ENCODE data around the gene SCN7A. TPM values are rescaled to one million over a fixed set of nuclear protein-coding genes. Genes with fewer than 3 reads are reported as not detected.

Gene SCN7A
- total RNA-seq (2022; extraction: Qiagen RNA extraction): not detected in 5 replicates

DNA sequence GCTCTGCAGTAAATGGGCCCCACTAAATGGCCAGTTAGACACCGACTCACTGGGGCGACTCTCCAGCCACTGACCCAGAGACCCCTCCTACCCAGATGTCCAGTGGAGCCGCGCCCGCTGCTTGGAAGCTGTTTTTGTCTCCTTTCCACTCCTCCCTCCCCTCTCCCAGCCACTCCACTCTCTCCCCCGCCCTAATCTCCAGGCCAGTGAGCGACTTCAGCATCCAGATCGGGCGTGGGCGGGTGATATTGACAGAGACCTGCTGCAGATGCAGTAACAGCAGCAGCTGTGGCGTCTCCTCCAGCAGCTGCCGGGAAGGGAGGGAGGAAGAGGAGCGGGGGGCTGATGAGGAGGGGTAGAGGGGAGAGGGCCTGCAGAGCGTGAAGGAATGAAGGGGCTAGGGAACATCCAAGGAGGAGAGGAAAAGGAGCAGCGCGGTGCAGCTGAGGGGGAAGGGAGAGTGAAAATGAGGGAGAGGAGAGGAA, at the start of gene SCN7A:
Gene SCN7A, minus strand, starts transcription at position 110 of the 485 bp plus-strand sequence. CDS start 16,553 bp downstream, outside the sequence.

DNA sequence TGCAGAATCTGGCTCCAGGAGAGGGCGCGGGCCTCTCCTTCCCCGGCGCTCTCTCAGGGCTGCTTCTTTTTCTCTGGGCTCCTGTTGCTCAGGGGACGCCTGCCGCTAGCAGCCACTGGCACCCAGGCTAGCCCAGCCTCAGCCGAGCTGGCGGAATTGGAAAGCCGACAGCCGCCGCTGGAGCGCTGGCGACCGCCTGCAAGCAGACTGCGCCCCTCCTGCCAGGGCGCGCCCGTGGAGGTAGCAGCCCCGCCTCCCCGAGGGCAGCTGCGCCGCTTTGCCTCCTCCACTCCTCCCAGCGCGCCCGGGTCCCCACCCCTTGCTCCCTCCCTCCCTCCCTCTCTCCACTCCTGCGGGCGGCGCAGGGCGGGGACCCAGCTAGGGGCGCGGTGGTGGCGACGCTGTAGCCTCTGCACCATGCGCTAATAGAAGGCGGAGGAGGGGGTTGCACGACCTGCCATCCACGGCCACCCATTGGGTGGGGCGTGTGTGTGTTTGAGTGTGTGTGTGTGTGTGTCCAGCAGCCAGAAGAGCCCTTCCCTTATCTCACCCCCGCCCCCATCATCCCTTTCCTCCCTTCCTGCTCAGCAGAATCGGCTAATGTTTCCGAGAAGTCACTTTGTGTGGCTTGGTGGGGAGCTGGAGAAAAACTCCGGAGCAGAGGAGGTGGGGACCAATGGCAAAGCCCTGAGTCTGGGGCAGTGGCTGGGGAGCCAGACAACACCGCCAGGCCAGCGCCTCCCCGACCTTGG, 118.1 kb downstream of the SCN7A start, which contains the start of gene SCN9A:
Gene SCN9A, minus strand, starts transcription at position 209 of the 752 bp plus-strand sequence. CDS start 64,188 bp downstream, outside the sequence.

Other genes with a start within 250 kb of the SCN7A start
- gene SCN9A, start 118.3 kb downstream of the SCN7A start, total RNA-seq (2022; extraction: Qiagen RNA extraction): 2.2 to 5.0 TPM (median 4.3 TPM) in 5 replicates

Measured in A549 treated with dexamethasone at 1 μM for 4 hours (cell line).